ENCODE measurements around the gene GCNT1. TPM values are rescaled to one million over a fixed set of nuclear protein-coding genes. Genes with fewer than 3 reads are reported as not detected.

Gene GCNT1
- total RNA-seq, 2 donors from 2014 or later, result 36.5 to 59.9 TPM

DNA sequence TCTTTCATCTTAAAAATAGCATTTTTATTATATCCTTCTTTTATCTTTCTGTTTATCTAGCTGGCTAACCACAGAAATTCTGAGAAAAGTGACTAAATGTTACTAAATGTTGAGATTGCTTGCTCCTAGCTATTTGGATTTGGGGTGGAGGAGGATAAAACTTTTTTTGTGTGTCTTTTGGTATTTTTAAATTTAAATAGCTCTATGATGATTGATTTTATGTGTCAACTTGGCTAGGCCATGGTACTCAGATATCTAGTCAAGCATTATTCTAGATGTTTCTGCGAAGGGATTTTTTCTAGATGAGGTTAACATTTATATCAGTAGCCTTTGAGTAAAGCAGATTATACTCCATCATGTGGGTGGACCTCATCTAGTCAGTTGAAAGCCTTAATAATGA lies 75.0 kb downstream of the GCNT1 start:
- H3K4me1 ChIP-seq, result no peaks in the 10 kb centered on the region
- H3K27me3 ChIP-seq, result no peaks in the 10 kb centered on the region
- TF ChIP-seq, protein P1, sequence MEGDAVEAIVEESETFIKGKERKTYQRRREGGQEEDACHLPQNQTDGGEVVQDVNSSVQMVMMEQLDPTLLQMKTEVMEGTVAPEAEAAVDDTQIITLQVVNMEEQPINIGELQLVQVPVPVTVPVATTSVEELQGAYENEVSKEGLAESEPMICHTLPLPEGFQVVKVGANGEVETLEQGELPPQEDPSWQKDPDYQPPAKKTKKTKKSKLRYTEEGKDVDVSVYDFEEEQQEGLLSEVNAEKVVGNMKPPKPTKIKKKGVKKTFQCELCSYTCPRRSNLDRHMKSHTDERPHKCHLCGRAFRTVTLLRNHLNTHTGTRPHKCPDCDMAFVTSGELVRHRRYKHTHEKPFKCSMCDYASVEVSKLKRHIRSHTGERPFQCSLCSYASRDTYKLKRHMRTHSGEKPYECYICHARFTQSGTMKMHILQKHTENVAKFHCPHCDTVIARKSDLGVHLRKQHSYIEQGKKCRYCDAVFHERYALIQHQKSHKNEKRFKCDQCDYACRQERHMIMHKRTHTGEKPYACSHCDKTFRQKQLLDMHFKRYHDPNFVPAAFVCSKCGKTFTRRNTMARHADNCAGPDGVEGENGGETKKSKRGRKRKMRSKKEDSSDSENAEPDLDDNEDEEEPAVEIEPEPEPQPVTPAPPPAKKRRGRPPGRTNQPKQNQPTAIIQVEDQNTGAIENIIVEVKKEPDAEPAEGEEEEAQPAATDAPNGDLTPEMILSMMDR (IDR thresholded peaks at IDR 0.05), result no peak
- H3K27ac ChIP-seq, result no peak overlapping the region
- intact Hi-C loops (cut with DNase I), result no loop called here
- DNase-seq, result no peak
- H3K9ac ChIP-seq (ENCODE audit: low read depth in 2 of 2, low read length in 2 of 2), result no peak overlapping the region
- H3K4me3 ChIP-seq, result no peak overlapping the region
- H3K36me3 ChIP-seq, result no peaks in the 10 kb centered on the region
- H3K9me3 ChIP-seq, result no peaks in the 10 kb centered on the region

DNA sequence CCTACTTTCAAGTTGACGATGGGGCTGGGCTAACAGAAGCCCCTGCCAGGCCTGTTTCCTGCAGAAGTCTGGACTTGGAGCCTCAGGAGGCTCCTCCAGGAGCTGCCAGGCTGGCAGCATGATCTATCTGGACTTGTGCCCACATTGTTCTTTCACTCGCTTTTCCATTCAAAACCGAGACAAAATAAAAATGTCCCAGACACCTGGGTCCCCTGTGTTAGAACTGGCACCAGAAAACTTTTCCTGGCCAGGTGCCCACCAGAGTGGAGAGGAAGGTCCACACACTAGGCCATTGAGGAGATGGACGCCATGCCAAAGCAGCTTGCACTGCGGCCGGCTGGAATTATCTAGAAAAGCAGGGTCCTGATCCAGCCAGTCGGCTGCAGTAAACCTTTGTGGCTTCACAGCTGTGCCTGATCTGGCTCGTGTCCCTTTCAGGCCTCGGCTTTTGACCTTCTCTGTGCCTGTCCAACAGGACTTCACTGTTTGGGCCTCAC lies 78.2 kb downstream of the GCNT1 start:
- H3K36me3 ChIP-seq, result no peaks in the 10 kb centered on the region
- no peak overlapping the region for H3K27ac ChIP-seq
- H3K4me1 ChIP-seq, result no peaks in the 10 kb centered on the region
- TF ChIP-seq, protein P1 (IDR thresholded peaks at IDR 0.05), result no peak
- no peaks in the 10 kb centered on the region for H3K27me3 ChIP-seq
- no peak overlapping the region for H3K9ac ChIP-seq (ENCODE audit: low read depth in 2 of 2, low read length in 2 of 2)
- DNase-seq, result peak; percentile 32
- intact Hi-C loops (cut with DNase I), result no loop called here
- H3K4me3 ChIP-seq, result no peak overlapping the region
- no peaks in the 10 kb centered on the region for H3K9me3 ChIP-seq

DNA sequence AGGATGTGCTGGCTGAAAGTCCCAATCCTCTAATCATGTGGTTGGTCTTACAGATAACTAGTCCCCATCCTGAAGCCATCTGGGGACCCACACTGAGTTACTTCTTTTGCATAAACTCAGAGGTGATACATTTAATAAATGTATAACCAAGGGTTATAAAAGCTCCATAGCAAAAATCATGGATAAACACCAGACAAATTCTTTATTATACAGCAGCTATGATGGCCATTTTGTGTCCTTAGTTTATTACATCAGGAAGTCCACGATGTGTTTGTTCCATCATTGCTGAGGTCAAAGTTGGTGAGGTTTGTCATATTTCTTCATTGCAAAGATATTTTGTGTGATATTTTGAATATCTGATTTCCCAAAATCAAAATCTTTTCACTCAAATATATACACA lies 80.2 kb downstream of the GCNT1 start:
- Histone ChIP-seq H3K4me3 (no peak overlapping the region), H3K9me3 (no peaks in the 10 kb centered on the region), H3K36me3 (no peaks in the 10 kb centered on the region), H3K27me3 (no peaks in the 10 kb centered on the region), H3K9ac (ENCODE audit: low read depth in 2 of 2, low read length in 2 of 2) (no peak overlapping the region), H3K4me1 (no peaks in the 10 kb centered on the region), H3K27ac (no peak overlapping the region)
- TF ChIP-seq, protein P1 (IDR thresholded peaks at IDR 0.05), result no peak
- intact Hi-C loops (cut with DNase I), result no loop called here
- DNase-seq, result no peak

DNA sequence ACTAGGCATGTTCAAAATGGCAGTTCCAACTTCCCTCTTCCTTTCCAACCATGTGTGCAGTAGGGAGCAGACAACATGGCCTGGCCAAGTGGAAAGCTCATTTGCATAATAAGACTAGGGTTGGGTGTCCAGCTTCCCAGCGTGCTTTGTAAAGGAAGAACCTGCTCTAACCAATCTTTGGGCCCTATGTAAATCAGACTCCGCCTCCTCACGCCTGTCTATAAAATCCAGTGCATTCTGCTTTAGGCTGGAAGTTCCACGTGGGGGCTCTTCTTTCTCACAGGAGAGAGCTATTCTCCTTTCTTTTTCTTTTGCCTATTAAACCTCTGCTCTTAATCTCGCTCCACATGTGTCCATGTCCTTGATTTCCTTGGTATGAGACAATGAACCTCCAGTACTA lies 83.4 kb downstream of the GCNT1 start:
- no peak for DNase-seq
- intact Hi-C loops (cut with DNase I), result no loop called here
- H3K27me3 ChIP-seq, result no peaks in the 10 kb centered on the region

DNA sequence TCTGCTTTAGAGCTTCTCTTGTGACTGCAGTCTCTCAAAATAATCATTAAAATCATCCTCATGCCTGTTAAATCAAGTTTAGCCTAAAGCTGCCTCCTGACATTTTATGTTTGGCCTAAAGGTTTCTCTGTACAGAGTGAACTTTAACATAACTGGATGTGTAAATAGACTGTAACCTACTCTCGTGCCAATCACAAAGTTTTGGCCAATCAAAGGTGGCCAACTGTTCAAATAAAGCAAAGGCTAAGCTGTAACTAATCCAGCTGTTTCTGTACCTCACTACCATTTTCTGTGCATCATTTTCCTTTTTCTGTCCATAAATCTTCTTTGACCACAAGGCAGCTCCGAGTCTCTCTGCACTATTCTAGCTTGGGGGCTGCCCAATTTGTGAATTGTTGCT lies 86.2 kb downstream of the GCNT1 start:
- peak; percentile 64 for DNase-seq
- Histone ChIP-seq H3K36me3 (no peaks in the 10 kb centered on the region), H3K9me3 (no peaks in the 10 kb centered on the region), H3K9ac (ENCODE audit: low read depth in 2 of 2, low read length in 2 of 2) (no peak overlapping the region), H3K27ac (no peak overlapping the region), H3K4me1 (no peaks in the 10 kb centered on the region), H3K27me3 (no peaks in the 10 kb centered on the region), H3K4me3 (no peak overlapping the region)
- intact Hi-C loops (cut with DNase I), result no loop called here
- TF ChIP-seq, protein P1 (IDR thresholded peaks at IDR 0.05), result no peak

More for the DNA sequence above, 83.4 kb downstream of the GCNT1 start:
- H3K9ac ChIP-seq (ENCODE audit: low read depth in 2 of 2, low read length in 2 of 2), result no peak overlapping the region
- TF ChIP-seq, protein P1 (IDR thresholded peaks at IDR 0.05), result no peak
- no peaks in the 10 kb centered on the region for H3K4me1 ChIP-seq
- no peak overlapping the region for H3K4me3 ChIP-seq
- H3K27ac ChIP-seq, result no peak overlapping the region
- H3K9me3 ChIP-seq, result no peaks in the 10 kb centered on the region
- H3K36me3 ChIP-seq, result no peaks in the 10 kb centered on the region
